Embryonic facial prominence (tissue), 1 donor: Measurements from ENCODE around the gene OGFOD2.
"Not testable (repeated sequence)": the region's sequence is repeated elsewhere in the genome, so short reads cannot be mapped to it uniquely, and the experiment has no call there.

Experiments
- DNase-seq: peaks from one replicate; pipeline ENCODE4 v3.0.0-alpha.2; 2016; ENCODE audit errors: extremely low spot score

OGFOD2 gene

GRCh38 chr12:122974892-122975789 is at the start of gene OGFOD2:
TSS of gene OGFOD2 (plus strand) at chr12:122975244. CDS start at chr12:122975252, 8 bp downstream.
- DNase-seq, result peak; percentile 85

DNA sequence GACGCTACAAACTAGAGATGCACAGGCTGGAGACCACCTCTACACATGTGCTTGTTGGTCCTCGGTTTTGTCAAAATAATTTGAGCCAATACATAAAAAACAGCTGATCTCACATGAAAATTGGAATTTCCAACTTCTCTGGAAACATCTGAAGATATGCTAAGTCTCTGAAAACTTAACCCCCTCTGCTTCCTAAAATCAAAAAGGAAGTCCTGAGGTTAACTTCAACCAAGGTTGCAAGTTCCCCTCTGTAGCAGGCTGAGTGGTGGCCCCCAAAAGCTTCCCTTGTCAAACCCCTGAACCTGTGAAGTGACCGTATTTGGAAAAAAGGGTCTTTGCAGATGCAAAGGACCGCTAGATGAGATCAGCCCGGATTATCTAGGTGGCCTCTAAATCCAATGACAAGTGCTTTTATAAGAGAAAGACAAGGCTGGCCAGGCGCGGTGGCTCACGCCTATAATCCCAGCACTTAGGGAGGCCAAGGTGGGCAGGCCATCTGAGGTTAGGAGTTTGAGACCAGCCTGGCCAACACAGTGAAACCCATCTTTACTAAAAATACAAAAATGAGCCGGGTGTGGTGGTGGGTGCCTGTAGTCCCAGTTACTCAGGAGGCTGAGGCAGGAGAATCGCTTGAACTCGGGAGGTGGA is 47.2 kb upstream of the OGFOD2 start:
- no peak for DNase-seq

DNA sequence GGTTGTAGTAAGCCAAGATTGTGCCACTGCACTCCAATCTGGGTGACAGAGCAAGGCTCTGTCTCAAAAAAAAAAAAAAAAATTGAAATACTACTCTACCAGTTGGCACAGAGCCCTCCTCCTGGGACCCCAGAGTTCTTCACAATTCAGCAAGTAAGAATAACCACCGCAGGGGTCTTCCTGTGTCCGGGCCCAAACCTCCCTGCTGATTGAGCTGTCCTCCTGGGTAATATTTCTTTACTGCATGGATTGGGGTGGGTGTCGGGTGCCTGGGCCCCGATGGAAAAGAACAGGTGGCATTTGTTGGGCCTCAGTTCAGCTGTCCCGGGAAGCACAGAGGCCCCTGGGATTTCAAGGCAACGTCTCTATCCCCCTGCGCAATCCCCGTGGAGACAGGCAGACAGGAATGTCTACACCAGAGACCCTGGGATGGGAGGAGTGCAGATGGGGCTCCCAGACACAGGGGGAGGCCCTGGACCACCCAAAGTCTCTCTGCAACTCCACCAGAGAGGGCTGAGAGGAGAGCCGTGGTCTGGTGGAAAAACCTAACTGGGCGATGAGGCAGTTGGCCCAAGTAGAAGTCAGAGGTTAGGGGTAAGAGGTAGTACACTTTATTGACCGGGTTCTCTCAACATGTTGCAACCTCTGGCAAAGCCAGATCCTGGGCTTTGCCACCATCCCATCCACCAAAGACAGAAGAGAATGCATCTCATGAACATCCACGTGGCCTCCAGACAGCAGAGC is 46.5 kb upstream of the OGFOD2 start:
- no peak for DNase-seq

DNA sequence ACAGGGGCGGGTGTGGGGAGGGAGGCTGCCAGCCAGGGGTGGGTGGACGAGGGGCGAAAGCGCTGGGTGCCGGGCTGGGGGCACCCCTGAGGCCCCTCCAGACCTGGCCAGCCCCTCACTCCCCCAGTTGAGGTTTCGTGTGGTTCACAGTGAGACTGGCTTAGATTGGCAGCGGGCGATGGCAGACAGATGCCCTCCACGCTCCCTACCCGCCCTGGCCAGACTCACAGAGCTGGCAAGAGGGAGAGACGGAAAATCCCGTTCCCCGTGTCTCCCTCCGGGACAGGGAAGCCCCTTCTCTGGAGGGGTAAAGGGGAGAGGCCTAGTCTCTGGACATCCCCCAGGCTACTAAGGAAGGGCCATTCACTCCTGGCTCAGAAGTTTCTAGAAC is 45.9 kb upstream of the OGFOD2 start:
- no peak for DNase-seq

- no peak for DNase-seq
These were observed 45.2 kb upstream of the OGFOD2 start for GRCh38 chr12:122929812-122930211.

DNA sequence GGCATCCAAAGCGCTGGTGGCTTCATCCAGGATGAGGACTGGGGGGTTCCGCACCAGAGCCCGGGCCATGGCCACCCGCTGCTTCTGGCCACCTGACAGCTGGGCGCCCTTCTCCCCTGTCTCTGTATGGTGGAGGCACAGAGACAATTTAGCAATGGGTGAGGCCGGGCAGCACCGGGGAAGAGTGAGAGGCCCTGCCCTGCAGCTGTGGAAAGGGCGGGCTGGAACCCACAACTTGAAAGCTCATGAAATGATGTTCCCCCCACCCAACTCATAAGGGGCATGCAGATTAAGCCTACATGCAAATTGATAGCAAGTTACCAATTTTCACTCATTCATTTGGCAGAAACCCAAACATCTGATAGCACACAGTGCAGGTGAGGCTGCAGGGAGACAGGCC is 42.8 kb upstream of the OGFOD2 start:
- DNase-seq, result no peak

GRCh38 chr12:122934722-122935121 is 40.3 kb upstream of the OGFOD2 start:
- DNase-seq, result no peak

DNA sequence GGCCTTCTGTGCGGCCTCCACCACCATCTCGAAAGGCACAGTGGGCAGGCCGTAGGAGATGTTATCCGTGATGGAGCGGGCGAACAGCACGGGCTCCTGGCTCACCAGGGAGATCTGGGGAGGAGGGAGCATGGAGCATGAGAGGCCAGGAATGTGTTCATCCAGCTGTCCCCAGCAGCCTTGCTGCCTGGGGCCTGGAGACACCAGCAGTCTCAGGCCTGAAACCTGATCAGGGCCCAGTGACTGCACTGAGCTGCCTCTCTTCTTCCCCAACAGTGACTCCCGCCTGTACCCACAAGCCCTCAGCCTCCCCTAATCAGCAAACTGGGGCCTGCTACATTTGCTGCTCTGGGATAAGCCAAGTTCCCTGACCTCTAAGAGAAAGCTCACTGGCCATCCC is 39.7 kb upstream of the OGFOD2 start:
- no peak for DNase-seq

DNA sequence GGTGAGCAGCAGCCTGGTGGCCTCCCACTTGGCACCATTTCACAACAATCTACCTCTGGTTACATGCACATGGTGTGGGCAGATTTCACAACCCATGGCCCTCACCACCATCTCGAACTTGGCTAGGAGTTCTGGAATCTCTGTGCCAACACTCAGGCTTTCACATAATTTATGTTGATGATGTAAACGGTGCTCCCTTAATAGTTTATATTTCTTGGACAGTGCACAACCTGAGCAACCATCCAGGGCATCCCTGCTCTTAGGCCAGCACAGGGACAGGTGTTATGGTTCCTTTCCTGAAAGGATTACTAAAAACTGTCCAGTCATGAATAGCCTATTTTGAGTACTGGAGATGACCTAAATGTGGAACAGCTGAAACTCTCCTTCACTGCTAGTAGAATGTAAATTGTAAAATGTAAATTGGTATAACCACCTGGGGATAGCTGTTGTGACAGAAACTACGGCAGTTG is 37.4 kb upstream of the OGFOD2 start:
- DNase-seq, result no peak

- DNase-seq, result no peak
These were observed 35.9 kb upstream of the OGFOD2 start for GRCh38 chr12:122939125-122939524.

DNA sequence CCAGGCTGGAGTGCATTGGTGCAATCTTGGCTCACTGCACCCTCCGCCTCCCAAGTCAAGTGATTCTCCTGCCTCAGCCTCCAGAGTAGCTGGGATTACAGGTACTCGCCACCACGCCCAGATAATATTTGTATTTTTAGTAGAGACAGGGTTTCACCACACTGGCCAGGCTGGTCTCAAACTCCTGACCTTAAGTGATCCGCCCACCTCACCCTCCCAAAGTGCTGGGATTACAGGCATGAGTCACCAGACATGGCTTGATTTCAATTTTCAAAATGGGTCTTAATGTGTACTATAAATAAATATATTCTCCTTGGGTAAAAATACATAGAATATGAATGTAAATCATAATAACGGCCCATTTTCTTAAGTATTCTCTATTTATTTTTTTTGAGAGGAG is 33.7 kb upstream of the OGFOD2 start:
- not testable (repeated sequence) for DNase-seq

- no peak for DNase-seq
These were observed 32.4 kb upstream of the OGFOD2 start for GRCh38 chr12:122942637-122943036.

DNA sequence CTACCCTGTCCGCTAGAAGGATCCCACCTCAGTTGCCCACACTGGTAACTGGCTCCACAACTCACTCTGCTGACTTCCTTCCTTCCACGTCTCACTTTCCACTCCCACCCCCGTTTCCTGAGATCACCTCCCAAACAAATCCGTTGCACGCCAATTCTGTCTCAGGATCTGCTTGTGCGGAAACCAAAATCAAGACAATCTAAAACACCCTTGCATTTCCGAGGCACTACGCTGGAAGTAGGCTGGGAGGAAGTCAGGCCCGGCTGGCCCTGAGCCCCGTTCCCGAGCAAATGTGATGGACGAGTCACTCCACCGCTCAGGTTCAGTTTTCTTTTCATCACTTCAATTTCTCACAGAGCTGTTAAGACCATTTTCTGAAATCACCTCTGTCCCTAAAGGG is 31.8 kb upstream of the OGFOD2 start:
- no peak for DNase-seq

DNA sequence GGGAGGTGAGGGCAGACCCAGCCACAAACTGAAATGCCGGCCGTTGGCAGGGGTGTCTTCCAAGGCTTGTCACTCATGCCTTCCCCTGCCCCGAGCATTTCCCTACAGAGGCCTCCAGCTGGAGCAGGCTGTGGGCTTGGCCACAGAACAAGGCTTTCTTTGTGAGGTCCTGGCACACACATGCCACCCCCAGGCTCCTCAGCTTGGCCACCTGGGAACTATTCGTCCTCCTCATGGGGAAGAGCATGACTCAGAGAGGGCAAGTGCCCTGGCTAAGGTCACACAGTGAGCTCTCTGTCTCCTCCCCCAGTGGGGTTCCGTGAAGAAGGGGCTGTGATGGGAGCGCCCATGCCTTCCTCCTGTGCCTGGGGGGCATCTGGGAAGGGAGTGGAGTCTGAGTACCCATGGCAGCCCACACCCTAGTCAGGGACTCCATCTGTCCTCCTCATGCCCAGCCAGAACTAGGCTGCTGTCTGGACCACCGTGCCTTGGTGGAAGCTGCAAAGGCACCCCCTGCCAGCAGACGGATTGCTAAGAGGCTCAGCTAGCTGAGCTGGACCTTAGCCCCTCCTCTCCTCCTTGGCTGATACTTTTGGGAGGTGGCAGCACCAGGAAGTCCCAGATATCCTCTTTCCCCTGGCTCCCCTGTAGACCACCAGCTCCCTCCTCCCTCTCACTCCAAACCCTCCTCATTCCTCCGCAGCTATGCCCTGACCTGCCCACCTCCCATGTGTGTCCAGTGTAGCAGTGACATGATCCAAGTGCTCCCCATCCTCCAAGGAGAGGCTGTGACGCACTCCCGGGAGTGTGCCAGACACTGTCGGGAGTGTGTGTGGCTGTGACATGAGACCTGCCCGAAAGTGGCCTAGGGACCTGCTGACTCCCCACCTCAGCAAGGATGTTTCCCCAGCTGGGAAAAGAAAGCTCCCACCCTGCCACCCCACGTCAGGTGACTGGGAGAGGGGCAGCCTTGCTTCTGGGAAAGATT is 30.1 kb upstream of the OGFOD2 start:
- DNase-seq, result no peak

DNA sequence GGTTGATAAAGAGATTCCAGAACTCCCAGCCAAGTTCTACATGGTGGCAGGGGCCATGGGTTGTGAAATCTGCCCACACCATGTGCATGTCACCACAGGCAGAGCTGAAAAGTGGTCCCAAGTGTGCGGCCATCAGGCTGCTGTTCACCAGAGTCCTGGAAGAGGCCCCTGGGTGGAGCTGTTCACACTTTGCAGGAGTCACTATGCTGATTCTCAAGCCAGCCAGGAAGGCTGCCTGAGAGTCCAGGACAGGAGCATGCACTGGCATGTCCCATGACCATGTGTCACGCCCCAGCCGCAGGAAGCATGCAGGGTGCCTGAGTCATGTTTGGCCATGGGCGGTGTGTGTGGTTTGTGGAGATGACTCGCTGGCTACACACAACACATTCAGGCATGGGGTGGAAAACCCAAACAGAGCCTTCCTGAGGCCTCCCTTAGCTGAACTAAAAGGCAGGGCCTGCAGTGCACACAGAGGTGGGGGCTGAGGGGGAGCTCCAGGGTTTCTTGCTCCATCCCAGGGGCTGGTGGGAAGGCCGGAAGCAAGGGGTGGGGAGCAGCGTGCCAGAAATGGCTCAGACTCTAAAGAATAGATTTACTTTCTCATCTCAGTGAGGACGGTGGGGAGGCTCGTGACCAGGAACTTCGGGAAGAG is 28.2 kb upstream of the OGFOD2 start:
- DNase-seq, result no peak

DNA sequence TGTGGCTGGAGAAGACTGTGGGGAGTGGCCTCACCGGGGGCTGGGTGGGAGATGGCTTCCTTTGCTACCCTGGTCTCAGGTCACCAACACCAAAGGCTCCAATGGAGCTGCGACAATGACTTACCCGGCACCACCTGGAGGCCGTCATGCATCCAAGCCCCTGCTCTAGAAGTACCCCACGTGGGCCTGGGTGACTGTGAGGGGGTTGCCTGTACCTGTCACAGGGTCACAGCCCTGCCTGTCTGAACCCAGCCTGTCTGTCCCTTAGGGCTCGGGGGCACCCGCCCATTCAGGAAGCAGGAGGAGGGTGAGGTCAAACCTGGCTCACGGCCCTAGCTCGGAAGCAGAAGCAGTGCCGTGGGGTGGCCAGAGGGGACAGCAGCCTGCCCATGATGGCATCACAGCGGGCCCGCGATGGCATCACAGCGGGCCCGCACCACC is 27.7 kb upstream of the OGFOD2 start:
- no peak for DNase-seq

DNA sequence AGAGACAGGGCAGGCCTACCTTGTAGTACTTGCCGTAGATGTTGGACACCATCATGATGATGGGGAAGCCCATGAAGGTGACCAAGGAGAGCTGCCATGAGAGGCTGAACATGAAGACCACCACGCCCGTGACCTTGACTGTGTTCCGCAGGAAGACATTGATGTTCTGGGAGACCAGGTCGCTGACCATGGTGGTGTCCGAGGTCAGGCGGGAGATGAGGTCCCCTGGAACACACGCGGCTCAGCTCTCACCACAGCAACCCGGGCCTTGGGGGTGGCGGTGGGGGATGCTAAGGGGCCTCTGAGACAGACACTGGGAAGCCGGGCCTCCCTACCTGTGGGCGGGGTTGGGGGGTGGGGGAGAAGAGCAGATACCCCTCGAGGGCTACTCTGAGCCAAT is 26.4 kb upstream of the OGFOD2 start:
- DNase-seq, result no peak

- DNase-seq, result no peak
These were observed 25.6 kb upstream of the OGFOD2 start for GRCh38 chr12:122949405-122949804.

DNA sequence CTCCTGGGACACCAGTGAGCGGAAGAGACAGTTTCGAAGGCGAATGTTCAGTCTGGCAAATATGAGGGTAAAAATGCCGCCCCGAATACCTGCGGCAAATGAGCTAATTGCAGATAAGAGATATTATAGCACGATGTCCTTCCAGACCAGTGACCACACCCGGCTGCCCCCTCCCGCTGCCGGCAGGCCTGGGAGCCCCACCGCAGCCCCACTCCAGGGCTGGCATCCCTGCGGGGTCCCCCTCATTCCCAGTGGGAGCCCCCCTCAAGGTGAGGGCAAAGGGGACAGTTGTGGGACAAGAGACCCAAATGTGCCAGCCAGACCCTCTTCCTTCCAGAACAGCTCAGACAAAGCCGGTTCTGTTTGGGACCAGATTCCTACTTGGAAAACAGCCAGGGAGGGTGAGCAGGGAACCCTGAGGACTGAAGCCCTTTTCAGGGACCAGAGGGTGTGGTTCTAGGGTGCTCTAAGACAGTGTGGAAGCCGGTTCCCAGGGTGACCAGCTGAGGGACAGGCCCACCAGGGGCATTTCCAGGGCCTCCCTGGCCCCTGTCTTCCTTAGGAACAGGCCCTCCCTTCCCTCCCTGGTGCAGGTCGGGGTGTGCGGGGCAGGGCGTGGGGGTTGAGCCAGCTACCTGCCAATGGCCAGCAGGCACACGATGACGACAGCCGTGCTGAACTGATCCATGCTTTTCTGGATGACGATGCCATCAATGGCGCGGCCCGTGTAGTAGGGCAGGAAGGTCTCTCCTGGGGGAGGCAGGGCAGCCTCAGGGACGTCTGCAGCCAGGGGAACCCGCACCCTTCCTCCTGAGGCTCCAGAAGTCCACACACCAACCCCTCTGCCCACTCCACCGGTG is 25.0 kb upstream of the OGFOD2 start:
- DNase-seq, result no peak

GRCh38 chr12:122951406-122951805 is 23.6 kb upstream of the OGFOD2 start:
- DNase-seq, result no peak
